ENCODE results near the gene RHBDF1.

DNA sequence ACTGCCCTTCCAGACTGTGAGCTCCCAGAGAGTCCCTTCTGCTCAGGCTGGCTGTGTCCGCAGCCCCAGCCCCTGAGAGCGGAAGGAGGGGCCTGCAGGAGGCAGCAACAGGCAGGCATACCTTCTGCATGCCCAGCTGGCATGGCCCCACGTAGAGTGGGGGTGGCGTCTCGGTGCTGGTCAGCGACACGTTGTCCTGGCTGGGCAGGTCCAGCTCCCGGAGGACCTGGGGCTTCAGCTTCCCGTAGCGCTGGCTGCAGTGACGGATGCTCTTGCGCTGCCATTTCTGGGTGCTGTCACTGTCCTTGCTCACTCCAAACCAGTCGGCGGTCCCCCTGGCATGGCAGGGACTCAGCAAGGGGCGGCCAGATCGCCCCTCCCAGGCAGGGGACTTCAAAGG is 9.0 kb downstream of the RHBDF1 start:
- no peak for TF ChIP-seq YY1 (IDR thresholded peaks at IDR 0.05)
- TF ChIP-seq, protein P1, sequence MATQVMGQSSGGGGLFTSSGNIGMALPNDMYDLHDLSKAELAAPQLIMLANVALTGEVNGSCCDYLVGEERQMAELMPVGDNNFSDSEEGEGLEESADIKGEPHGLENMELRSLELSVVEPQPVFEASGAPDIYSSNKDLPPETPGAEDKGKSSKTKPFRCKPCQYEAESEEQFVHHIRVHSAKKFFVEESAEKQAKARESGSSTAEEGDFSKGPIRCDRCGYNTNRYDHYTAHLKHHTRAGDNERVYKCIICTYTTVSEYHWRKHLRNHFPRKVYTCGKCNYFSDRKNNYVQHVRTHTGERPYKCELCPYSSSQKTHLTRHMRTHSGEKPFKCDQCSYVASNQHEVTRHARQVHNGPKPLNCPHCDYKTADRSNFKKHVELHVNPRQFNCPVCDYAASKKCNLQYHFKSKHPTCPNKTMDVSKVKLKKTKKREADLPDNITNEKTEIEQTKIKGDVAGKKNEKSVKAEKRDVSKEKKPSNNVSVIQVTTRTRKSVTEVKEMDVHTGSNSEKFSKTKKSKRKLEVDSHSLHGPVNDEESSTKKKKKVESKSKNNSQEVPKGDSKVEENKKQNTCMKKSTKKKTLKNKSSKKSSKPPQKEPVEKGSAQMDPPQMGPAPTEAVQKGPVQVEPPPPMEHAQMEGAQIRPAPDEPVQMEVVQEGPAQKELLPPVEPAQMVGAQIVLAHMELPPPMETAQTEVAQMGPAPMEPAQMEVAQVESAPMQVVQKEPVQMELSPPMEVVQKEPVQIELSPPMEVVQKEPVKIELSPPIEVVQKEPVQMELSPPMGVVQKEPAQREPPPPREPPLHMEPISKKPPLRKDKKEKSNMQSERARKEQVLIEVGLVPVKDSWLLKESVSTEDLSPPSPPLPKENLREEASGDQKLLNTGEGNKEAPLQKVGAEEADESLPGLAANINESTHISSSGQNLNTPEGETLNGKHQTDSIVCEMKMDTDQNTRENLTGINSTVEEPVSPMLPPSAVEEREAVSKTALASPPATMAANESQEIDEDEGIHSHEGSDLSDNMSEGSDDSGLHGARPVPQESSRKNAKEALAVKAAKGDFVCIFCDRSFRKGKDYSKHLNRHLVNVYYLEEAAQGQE (IDR thresholded peaks at IDR 0.05), result no peak
- no peak for TF ChIP-seq GABPA (IDR thresholded peaks at IDR 0.05 in 1 of 2, conservative IDR thresholded peaks at IDR 0.05 in 1 of 2)
- TF ChIP-seq, protein P2, sequence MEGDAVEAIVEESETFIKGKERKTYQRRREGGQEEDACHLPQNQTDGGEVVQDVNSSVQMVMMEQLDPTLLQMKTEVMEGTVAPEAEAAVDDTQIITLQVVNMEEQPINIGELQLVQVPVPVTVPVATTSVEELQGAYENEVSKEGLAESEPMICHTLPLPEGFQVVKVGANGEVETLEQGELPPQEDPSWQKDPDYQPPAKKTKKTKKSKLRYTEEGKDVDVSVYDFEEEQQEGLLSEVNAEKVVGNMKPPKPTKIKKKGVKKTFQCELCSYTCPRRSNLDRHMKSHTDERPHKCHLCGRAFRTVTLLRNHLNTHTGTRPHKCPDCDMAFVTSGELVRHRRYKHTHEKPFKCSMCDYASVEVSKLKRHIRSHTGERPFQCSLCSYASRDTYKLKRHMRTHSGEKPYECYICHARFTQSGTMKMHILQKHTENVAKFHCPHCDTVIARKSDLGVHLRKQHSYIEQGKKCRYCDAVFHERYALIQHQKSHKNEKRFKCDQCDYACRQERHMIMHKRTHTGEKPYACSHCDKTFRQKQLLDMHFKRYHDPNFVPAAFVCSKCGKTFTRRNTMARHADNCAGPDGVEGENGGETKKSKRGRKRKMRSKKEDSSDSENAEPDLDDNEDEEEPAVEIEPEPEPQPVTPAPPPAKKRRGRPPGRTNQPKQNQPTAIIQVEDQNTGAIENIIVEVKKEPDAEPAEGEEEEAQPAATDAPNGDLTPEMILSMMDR (IDR thresholded peaks at IDR 0.05; ENCODE audit: low read depth, low read length, missing input control), result no peak
- no peak for TF ChIP-seq RXRA (IDR thresholded peaks at IDR 0.05)
- TF ChIP-seq TAF1 (conservative IDR thresholded peaks at IDR 0.05), result no peak
- TF ChIP-seq, protein P3, sequence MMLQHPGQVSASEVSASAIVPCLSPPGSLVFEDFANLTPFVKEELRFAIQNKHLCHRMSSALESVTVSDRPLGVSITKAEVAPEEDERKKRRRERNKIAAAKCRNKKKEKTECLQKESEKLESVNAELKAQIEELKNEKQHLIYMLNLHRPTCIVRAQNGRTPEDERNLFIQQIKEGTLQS (IDR thresholded peaks at IDR 0.05), result no peak
- no peak for TF ChIP-seq FOXA1 (IDR thresholded peaks at IDR 0.05)
- TF ChIP-seq, protein P4, sequence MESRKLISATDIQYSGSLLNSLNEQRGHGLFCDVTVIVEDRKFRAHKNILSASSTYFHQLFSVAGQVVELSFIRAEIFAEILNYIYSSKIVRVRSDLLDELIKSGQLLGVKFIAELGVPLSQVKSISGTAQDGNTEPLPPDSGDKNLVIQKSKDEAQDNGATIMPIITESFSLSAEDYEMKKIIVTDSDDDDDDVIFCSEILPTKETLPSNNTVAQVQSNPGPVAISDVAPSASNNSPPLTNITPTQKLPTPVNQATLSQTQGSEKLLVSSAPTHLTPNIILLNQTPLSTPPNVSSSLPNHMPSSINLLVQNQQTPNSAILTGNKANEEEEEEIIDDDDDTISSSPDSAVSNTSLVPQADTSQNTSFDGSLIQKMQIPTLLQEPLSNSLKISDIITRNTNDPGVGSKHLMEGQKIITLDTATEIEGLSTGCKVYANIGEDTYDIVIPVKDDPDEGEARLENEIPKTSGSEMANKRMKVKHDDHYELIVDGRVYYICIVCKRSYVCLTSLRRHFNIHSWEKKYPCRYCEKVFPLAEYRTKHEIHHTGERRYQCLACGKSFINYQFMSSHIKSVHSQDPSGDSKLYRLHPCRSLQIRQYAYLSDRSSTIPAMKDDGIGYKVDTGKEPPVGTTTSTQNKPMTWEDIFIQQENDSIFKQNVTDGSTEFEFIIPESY (IDR thresholded peaks at IDR 0.05), result no peak
- no peak for TF ChIP-seq JUND (IDR thresholded peaks at IDR 0.05)
- TF ChIP-seq, protein P5, sequence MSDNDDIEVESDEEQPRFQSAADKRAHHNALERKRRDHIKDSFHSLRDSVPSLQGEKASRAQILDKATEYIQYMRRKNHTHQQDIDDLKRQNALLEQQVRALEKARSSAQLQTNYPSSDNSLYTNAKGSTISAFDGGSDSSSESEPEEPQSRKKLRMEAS (IDR thresholded peaks at IDR 0.05), result no peak
- no peak for TF ChIP-seq SP1 (IDR thresholded peaks at IDR 0.05)
- TF ChIP-seq FOXA2 (IDR thresholded peaks at IDR 0.05), result no peak
- no peak for TF ChIP-seq RAD21 (IDR thresholded peaks at IDR 0.05)
